Suppressor macrophage (primary cell): ENCODE data around the gene LMBRD2.

Experiments used
- DNase-seq, 4 experiments: peaks; one replicate each; pipeline ENCODE4 v3.0.0-alpha.2; 2020 to 2022

Gene LMBRD2

DNA sequence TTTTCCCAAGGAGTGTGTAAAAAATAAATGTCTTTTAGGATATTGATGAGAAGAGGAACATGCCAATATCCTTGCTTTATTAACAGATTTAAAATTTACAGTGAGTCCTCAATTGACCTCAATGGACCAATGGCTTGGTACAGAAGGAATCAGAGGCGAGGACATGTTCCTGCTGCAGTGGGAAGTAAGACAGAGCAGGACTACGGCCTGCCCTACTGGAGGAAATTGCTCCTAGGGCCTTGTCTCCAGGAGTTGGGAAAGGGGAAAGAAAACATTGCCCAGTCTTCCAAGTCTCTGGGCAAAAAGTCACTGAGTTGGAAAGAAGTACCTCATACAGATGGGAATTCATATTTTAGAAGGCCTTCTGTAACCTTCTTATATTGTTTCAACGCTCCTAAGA, 51.9 kb downstream of the LMBRD2 start:
- DNase-seq = no peak

DNA sequence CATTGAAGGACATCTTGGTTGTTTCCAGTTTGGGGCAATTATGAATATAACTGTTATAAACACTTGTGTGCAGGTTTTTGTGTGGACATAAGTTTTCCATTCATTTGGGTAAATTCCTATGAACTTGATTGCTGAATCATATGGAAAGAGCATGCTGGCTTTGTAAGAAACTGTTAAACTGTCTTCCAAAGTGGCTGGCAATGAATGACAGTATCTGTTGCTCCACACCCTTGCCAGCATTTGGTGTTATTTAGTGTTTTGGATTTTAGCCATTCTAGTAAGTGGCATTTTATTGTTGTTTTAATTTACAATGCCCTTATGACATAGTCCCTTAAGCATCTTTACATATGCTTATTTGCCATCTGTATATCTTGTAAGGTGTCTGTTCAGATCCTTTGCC, 55.2 kb downstream of the LMBRD2 start:
- no peak for DNase-seq

DNA sequence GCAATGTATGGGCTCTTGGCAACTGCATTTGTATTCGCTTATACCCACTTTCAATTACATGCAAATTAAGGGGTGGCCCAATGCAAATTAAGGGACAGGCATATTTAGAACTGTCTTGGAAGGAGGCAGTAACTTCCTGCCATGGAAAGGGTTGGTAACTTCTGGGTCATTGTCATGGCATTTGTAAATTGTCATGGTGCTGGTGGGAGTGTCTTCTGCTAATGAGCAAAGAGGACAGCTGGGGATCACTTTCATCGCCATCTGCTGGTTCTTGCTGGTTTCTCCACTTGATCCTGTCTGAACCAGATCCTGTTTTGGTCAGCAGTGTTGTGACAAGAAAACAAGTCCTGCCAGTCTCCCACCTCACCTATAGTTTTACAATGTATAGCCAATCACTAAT, 61.7 kb downstream of the LMBRD2 start:
- peak; percentile 27 to 54 (median 50) for DNase-seq

DNA sequence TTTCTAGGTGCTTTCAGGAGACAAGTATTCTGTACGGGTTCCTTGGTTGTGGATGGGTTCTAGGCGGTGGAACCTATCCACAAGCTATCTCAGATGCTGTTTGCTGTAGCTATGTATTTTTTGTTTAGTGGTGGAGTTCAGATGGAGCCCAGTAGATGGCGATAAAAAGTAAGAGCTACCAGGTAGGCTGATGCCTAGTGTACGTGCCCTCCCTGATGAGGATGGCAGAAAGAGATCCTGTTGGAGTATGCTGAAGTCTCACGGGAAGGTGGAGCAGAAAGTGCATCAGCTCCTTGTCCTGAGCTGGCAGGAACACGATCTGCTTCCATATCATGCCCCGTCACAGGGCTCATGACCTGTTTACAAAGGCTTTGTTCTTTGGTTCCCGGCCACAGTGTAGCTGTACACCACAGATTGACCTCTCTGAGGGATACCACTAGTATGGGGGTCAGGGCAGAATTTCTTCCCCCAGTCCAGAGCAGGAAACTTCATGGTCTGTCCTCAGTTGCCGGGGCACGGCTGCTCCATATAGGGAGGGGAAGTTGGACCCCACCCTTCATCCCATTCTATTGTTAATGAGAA, 72.4 kb downstream of the LMBRD2 start:
- peak; percentile 25 to 51 (median 36) for DNase-seq

DNA sequence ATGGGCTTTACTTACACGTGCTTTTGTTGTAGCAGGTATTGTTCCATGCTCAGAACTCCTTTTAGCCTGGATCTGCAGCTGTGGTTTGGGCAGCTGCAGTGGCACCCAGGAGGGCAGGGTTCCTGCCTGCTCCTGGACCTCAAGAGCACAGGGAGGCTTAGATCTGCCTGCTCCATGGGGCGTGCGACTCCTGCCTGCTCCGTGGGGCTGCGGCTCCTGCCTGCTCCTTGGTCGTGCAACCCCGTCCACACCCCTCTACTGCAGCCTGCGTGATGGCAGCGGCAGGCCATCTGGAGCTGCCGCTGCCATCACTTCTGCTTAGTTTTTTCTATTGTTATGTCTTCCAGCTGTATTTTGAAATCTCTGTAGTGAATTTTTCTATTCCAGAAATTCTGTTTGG, 73.3 kb downstream of the LMBRD2 start:
- no peak for DNase-seq

DNA sequence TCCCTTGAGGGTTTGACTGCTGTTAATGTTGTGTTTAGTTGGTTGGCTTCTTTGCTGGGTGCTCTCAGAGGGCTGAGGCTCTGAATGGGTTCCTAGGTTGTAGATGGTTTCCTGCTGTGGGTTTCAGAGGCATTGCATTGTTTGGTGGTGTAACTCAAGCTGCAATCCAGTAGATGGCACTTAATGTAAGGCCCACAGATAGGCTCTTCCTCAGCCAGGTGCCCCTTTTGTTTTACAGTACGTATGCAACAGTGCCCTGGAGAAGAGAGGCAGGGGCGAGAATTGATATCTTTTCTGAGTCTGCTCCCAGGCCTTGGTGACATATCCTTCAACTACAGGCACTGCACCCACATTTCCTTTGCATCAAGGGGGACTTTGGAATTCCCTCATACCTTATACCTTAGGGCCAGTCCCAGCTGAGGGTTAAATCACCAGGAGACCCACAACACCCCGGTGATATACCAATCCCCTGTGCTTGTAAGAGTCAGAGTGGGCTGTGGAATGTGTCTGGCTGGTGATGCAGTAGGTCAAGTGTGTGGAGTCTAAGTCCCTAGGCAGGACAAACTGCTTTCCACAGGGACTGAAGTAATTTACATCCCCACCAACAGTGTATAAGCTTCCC, 78.0 kb downstream of the LMBRD2 start:
- no peak for DNase-seq

DNA sequence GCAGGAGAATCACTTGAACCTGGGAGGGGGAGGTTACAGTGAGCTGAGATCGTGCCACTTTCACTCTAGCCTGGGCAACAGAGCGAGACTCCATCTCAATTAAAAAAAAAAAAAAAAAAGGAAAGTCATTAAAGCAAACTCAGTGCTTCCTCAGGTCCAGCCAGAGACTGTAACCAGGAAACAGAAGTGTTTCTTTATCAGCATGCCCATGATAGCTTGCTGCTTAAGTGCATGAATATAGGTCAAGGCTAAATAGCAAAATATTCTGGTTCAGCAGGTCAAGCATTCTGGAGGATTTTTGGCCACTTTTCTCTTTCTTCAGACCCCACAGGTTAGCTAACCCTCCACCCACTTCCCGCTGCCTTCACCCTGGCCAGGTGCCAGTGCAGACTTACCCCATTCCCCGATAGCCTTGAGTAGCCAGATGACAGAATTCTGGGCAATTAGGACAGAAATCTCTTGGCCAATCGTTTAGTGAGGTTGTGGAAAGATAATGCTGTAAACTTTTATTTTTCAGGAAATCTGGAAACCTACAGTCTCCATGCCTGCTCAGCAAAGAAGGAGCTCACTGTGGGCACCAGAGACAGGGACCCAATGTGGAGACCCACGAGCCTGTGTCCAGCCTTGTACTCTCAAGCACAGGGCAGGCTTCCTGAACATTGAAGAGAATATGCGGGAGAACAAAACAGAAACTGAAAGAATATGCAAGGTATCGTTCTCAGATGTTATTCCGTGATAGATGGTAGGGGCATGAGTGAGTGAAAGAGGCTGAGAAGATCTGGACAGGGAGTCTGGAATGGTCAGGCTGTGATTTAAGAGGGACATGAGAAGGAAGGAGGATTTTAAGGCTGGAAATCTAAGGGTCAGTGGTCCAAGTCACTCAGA, 80.8 kb downstream of the LMBRD2 start:
- DNase-seq = no peak

DNA sequence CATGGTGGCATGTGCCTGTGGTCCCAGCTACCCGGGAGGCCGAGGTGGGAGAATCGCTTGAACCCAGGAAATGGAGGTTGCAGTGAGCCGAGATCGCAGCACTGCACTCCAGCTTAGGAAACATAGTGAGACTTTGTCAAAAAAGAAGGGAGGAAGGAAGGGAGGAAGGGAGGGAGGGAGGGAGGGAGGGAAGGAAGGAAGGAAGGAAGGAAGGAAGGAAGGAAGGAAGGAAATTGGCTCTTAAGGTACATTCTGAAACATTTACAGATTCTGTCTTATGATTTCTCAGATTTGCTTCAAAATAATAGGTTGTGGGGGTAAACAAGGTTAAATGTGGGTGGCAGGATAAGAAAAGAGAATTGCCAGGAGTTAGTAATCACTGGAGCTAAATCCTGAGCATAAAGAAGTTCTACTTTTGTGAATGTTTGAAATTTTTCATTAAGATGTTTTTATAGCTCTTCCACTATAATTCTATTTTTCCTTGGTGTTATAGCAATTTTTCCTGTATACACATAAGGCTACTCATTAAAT, 82.9 kb downstream of the LMBRD2 start:
- no peak for DNase-seq

DNA sequence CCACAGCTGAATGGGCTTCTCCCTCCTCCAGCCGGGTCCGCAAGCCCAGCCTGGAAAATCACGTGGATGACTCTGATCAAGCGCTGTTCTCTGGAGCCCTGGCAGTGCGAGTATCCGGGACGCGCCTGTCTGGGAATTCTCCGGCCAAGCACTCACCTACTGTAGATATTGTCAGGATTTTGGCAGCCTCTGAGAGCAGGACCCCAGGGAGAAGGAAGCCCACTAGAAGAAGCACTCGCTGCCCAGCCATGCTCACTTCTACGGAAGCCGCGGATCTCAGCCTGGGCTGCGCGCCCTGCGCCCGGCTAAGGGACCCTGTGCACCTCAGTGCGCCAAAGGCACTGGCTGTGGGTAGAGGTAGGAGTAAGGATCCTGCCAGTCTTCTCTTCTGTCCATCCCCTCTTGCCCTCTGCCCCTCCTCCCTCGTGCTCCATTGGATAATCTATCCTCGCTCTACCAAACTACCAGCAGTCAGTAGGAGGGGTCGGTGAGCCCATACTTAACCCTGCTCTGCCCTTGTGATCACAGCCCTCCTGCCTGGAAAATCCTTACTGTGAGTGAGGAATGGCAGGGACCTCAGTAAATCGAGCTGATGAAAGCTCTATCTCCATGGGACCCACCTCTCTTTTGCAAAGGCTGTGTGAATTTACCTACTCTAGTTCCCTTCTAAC, 85.0 kb downstream of the LMBRD2 start, which contains the start of gene UGT3A2:
Gene UGT3A2 (minus strand): TSS at position 343 of the 671 bp plus-strand sequence. CDS start 93 bp downstream, at position 250.
- DNase-seq = no peak

DNA sequence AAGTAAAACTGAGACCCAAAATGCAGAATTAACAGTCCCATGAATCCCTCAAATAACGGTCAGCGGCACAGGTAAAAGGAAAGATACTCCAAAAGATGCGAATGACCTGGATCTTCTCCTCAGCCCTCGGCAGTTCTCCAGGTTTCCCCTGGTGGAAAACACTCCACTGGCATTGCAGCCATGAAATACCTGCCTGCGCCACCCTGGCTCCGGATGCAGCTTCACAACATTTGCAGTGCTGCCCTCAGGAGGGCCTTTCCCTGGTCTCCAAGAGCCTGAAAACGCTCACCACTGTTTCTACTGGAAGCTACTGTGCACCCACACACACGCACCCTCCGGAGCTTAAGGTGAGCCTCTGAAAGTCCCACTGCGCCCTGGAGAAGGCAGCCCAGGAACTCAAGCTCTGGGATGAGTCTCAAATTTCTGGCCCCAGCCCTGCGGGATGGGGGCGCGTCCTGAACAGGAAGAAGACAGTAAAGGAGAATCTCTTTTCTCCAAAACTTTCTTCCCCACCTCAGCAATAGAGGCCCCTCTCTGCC, 85.6 kb downstream of the LMBRD2 start:
- DNase-seq = no peak

DNA sequence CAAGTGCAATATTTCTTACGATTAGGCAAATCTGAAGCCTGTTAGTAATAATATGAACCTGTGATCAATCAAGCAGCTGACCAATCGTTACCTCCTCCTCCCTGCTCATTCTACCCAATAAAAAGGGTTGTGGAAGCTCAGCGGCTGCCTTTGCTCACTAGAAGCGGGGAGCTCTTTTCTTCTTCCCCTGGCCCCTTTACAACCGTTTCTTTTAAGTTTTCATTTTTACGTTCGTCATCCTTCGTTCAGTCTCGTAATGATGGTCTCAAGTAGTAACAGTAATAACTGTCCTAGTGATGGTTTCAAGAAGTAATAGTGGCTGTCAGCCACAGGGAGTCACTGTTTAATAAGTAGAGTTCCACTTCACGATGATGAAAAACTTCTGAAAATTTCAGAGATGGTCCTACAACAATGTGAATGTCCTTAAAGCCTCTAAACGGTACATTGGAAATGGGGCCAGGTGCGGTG, 91.2 kb downstream of the LMBRD2 start:
- DNase-seq = no peak

DNA sequence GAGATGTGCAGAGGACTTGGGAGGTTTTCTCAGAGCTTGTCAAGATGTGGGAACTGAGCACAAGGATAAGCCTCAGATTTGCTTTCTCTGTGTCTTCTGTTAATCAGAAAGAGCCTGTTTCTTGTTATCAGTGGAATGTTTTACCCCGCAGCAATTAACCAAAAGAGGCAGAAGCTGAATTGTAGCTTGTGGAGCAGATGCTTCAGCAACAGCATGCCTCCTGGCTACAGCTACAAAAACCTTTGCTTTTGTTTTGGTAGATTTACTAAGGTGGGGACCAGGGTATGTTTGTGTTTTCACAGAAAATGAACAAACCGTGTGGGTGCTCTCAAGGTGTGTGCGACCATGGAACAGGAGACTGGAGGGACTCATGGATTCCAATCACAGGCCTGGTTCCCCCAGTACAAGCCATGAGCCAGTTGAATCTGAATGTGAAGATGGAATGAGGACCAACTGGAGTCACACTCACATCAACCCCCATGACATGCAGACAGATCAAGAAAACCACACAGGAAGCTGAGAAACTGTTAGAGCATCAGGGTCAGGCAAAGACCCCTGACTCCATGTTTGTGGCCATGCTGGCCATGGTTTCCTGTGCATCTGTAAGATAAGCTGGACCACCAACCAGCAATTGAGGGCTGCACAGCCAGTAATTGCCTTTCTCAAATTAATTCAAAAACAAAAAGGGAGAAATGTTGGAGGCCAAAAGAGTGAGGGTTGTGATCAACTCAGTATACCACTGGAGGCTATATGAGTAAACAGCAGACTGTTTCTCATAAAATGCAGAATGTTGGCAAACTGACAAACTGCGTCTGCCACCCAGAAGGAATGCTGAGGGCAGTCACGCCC, 91.9 kb downstream of the LMBRD2 start:
- DNase-seq = no peak

DNA sequence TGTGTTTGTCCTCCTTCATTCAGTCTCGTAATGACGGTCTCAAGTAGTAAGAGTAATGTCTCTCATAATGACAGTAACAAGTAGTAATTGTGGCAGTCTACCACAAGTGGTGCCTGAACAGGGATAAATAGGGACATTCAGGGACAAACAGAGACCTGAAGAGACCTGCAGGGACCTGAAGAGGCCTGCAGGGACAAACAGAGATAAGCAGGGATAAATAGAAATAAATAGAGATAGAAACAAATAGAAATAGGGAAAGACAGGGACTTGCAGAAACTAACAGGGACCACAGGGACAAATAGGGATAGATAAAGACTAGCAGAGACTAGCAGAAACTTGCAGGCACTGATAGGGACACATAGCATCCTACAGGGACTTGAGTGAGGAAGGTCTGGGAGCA, 92.9 kb downstream of the LMBRD2 start:
- no peak for DNase-seq

DNA sequence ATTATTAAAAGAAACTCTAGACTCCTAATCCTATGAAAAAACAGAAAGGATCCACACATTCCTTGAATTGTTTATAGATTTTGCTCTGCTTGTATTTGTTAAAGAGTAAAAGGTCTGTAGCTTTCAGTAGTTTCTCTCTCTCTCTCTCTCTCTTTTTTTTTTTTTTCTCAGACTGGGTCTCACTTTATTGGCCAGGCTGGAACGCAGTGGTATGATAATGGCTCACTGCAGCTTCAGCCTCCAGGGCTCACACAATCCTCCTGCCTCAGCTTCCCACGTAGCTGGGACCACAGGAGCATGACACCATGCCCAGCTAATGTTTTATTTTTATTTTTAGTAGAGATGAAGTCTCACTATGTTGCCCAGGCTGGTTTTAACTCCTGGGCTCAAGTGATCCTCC, 94.3 kb downstream of the LMBRD2 start:
- no peak for DNase-seq

DNA sequence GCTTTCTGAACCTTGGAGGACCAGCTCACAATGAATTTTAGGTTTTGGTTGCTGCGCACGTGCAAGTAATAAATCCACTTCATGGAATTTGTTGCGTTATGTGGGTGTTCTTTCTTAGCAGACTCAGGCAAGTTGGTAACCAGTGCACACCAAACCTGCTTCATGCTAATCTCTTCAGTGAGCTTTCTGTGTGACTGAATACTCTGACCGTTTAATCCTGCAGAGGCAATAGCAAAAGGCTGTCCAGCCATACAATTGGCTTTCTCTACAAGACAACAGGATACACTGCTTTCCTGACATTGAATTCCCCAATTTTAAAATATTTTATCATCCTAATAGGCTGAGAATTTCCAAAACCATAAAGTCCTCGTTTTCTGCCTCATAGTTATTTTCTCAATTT, 95.3 kb downstream of the LMBRD2 start:
- no peak for DNase-seq

DNA sequence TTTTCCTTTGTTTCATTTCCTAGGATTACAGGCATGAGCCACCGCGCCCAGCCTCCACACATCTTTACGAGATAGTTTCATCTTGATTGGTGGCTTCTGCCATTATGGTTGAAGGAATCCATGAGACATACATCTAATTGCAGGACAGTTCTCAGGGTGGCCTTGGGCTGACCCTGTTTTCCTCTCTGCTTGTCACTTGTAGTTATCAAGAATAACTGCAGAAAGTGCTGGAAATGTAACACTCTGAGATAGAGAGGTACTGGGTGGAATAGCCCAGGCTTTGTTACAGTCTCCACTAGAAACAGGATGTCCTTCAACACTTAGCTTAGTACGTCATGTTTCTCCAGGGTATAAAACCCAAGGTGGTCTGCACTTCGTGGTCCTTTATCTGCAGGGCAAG, 95.7 kb downstream of the LMBRD2 start:
- no peak for DNase-seq

DNA sequence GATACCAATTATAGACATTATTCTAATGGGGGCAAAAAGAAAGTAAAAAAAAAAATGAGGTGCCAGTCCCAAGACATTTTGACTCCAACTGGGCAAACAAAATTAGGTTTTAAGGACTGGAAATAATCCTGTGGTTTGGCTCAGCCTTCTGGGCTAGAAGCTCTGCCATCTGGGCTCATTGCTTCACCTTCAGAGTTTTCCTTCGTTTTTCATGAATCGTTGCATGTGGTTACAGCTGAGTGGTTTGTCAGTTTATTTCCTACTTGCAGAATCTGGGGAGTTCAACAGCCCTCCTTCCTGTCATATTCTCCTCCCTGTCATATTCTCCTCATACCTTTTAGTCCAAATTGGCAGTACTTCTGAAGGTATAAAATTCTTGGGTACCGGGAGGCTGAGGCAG, 97.0 kb downstream of the LMBRD2 start:
- DNase-seq = no peak

DNA sequence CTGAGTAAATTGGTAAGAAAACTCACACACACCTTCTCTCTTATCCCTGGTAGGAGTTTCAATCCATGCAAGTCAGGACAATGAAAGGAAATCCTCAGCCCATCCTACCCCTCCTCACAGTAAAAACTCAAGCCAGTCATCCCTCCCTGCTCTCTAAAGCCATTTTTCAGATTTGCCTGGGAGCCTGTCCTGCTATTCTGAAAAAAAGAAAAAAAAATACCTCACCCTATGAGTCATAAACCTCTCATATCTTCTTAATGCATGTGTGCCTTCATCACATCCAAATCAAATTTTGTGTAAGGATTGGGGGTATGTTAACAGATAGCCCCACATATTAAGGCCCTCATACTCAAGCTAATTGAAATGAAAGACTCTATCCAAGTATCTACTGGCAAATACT, 99.1 kb downstream of the LMBRD2 start:
- DNase-seq = no peak

DNA sequence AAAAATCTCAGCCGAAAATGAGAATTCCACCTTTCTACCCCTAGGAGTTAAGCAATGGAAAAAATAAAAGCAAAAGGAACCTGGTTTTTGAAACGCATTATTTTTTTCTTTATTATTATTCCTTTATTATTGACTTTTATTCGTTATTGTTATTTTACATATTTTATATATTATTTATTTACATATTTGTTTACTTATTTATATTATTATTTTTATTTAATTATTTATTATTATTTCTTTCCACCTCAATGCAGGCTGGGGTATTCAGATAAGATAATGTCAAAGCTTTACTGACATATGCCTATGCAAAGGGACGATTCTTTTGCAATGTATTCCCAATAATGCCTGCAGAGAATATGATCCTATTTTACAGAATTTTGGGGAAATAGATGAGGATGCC, 101.7 kb downstream of the LMBRD2 start:
- no peak for DNase-seq
